ENCODE results near the gene TMEM17.

The TMEM17 gene

GRCh38 chr2:62531594-62531993 lies 25.6 kb upstream of the TMEM17 start:
- DNase-seq, result no peak
- Histone ChIP-seq H3K27me3 (ENCODE audit: insufficient read depth, low read depth, severe bottlenecking) (no peaks in the 10 kb centered on the region), H3K36me3 (no peaks in the 10 kb centered on the region), H3K9me3 (ENCODE audit: severe bottlenecking) (peaks cover 6% of the 10 kb centered on the region), H3K4me3 (ENCODE audit: low read depth, low read length) (no peak overlapping the region), H3K27ac (no peak overlapping the region)
- TF ChIP-seq CTCF (IDR thresholded peaks at IDR 0.05; ENCODE audit: low read depth, low read length), result no peak

DNA sequence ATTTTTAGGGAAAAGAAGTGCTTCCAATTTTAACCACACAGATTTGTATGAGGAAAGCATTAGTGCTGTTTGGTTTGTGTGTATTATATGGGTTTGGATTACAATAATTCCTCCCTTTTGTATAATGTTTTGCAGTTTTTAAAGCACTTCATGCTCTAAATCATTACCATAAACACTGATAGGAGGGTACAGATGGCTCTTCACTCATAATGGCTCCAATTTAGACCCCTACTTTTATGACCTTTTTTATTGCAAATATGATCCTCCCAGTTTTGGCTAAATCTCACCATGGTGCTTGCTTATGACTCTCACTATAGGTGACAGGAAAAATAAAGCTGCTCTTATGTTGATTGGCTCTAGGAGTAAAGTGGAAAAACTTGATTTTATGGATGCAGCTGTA lies 23.8 kb upstream of the TMEM17 start:
- Histone ChIP-seq H3K27me3 (ENCODE audit: insufficient read depth, low read depth, severe bottlenecking) (no peaks in the 10 kb centered on the region), H3K4me3 (ENCODE audit: low read depth, low read length) (no peak overlapping the region), H3K27ac (no peak overlapping the region), H3K9me3 (ENCODE audit: severe bottlenecking) (no peaks in the 10 kb centered on the region), H3K36me3 (no peaks in the 10 kb centered on the region)
- no peak for TF ChIP-seq CTCF (IDR thresholded peaks at IDR 0.05; ENCODE audit: low read depth, low read length)
- DNase-seq, result no peak

DNA sequence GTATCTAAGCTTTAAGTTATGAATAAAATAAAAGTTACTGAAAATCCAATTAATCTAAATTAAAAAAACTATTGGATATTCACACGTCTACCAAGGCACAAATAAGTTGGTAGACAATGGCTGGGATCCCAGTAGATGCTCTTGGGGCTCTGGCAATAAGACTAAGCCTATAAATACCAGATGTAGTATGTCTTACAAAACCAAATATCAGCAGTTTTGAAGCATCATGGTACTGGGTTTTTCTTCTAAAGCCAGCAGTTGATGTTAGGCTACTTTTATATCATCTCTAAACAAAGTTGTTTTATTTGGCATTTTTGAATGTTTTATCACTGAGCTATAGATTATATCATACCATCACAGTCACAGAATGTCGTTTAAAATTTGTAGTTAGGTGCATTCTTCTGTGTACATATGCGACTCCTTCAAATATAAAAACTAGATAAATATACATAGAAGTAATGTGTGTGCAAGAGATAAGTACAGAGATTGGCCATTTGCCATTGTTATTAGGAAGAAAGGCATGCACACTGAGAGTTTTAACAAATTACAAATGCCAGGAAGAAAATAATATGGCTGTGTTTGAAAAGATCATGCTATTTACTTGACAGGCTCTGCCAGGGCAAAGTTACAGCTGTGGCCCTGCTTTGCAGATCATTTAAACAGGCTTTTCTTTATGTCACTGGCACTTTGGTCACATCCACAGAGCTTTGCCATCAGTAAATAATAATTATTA lies 21.6 kb upstream of the TMEM17 start:
- TF ChIP-seq CTCF (IDR thresholded peaks at IDR 0.05; ENCODE audit: low read depth, low read length), result no peak
- H3K4me3 ChIP-seq (ENCODE audit: low read depth, low read length), result no peak overlapping the region
- no peaks in the 10 kb centered on the region for H3K9me3 ChIP-seq (ENCODE audit: severe bottlenecking)
- DNase-seq, result no peak
- no peak overlapping the region for H3K27ac ChIP-seq
- H3K27me3 ChIP-seq (ENCODE audit: insufficient read depth, low read depth, severe bottlenecking), result no peaks in the 10 kb centered on the region
- H3K36me3 ChIP-seq, result no peaks in the 10 kb centered on the region

- no peaks in the 10 kb centered on the region for H3K27me3 ChIP-seq (ENCODE audit: insufficient read depth, low read depth, severe bottlenecking)
- no peaks in the 10 kb centered on the region for H3K36me3 ChIP-seq
- no peak overlapping the region for H3K27ac ChIP-seq
Measured at GRCh38 chr2:62526531-62527381, 20.8 kb upstream of the TMEM17 start.

GRCh38 chr2:62525549-62526269 lies 19.7 kb upstream of the TMEM17 start:
- H3K4me3 ChIP-seq (ENCODE audit: low read depth, low read length), result no peak overlapping the region
- no peaks in the 10 kb centered on the region for H3K36me3 ChIP-seq
- H3K27ac ChIP-seq, result no peak overlapping the region

More at GRCh38 chr2:62526531-62527381, 20.8 kb upstream of the TMEM17 start:
- TF ChIP-seq CTCF (IDR thresholded peaks at IDR 0.05; ENCODE audit: low read depth, low read length), result no peak
- no peak for DNase-seq
- no peak overlapping the region for H3K4me3 ChIP-seq (ENCODE audit: low read depth, low read length)
- H3K9me3 ChIP-seq (ENCODE audit: severe bottlenecking), result no peaks in the 10 kb centered on the region

More at GRCh38 chr2:62525549-62526269, 19.7 kb upstream of the TMEM17 start:
- DNase-seq, result no peak
- TF ChIP-seq CTCF (IDR thresholded peaks at IDR 0.05; ENCODE audit: low read depth, low read length), result no peak
- Histone ChIP-seq H3K9me3 (ENCODE audit: severe bottlenecking) (no peaks in the 10 kb centered on the region), H3K27me3 (ENCODE audit: insufficient read depth, low read depth, severe bottlenecking) (no peaks in the 10 kb centered on the region)

All from WERI-Rb-1 (cell line).